Glutamatergic neuron (in vitro differentiated cells): Measurements from ENCODE around the gene ASB16. TPM values are rescaled to one million over a fixed set of nuclear protein-coding genes. Genes with fewer than 3 reads are reported as not detected.

ENCODE experiments used
- DNase-seq: peaks from one replicate; pipeline ENCODE4 v3.0.0; 2022
- H3K27ac Mint-ChIP-seq: one replicate; pipeline ENCODE4 v1.8.0; 2020; ENCODE audit warnings: mild to moderate bottlenecking, mixed read lengths, inconsistent platforms; ENCODE audit not compliant: unreplicated experiment
- H3K27me3 Mint-ChIP-seq: one replicate; pipeline ENCODE4 v1.8.0; 2020; ENCODE audit warnings: mild to moderate bottlenecking, moderate library complexity, mixed read lengths, inconsistent platforms; ENCODE audit not compliant: unreplicated experiment
- H3K36me3 Mint-ChIP-seq: one replicate; pipeline ENCODE4 v1.8.0; 2020; ENCODE audit warnings: mild to moderate bottlenecking, mixed read lengths, inconsistent platforms; ENCODE audit not compliant: unreplicated experiment
- H3K4me1 Mint-ChIP-seq: one replicate; pipeline ENCODE4 v1.8.0; 2020; ENCODE audit warnings: mild to moderate bottlenecking, low read depth, mixed read lengths, inconsistent platforms; ENCODE audit not compliant: unreplicated experiment
- H3K4me3 Mint-ChIP-seq: one replicate; pipeline ENCODE4 v1.8.0; 2020; ENCODE audit warnings: mild to moderate bottlenecking, mixed read lengths, inconsistent platforms; ENCODE audit not compliant: unreplicated experiment
- H3K9me3 Mint-ChIP-seq: one replicate; pipeline ENCODE4 v1.8.0; 2020; ENCODE audit warnings: mild to moderate bottlenecking, moderate library complexity, mixed read lengths, inconsistent platforms; ENCODE audit not compliant: unreplicated experiment
- CTCF ChIP-seq: fragments of 200-600 bp; sonication (generic); IDR thresholded peaks from one replicate; pipeline ENCODE4 v1.5.0; 2021; ENCODE audit not compliant: partially characterized antibody, unreplicated experiment
- total RNA-seq: library from RNA; stranded (reverse); fragmentation: NEBNext Ultra II Directional; extraction: Animal tissue kit (Norgen Biotek cat#: 25700); gene quantifications from one replicate; pipeline ENCODE4 v1.2.1, GENCODE V29; 2021; ENCODE audit not compliant: unreplicated experiment

Gene ASB16
- total RNA-seq, 1 donor from 2014 or later = not detected

- no peak overlapping the region for H3K4me3 Mint-ChIP-seq
- H3K4me1 Mint-ChIP-seq = peaks cover 19% of the 10 kb centered on the region
- H3K27ac Mint-ChIP-seq = no peak overlapping the region
- TF ChIP-seq CTCF = no peak
- H3K9me3 Mint-ChIP-seq = peaks cover 9% of the 10 kb centered on the region
- no peaks in the 10 kb centered on the region for H3K36me3 Mint-ChIP-seq
- peaks cover 13% of the 10 kb centered on the region for H3K27me3 Mint-ChIP-seq
- DNase-seq = no peak
Measured at GRCh38 chr17:44207743-44208142, 37.2 kb downstream of the ASB16 start.

GRCh38 chr17:44209786-44210341 lies 39.4 kb downstream of the ASB16 start:
- no peak for TF ChIP-seq CTCF
- Mint-ChIP-seq H3K9me3 (peaks cover 8% of the 10 kb centered on the region), H3K36me3 (no peaks in the 10 kb centered on the region), H3K27me3 (peaks cover 18% of the 10 kb centered on the region), H3K27ac (peak overlapping the region; percentile 28), H3K4me1 (peaks cover 14% of the 10 kb centered on the region), H3K4me3 (no peak overlapping the region)
- no peak for DNase-seq

GRCh38 chr17:44210342-44211192 lies 40.1 kb downstream of the ASB16 start:
- H3K9me3 Mint-ChIP-seq = peaks cover 8% of the 10 kb centered on the region
- H3K27ac Mint-ChIP-seq = peak overlapping the region; percentile 28

GRCh38 chr17:44211281-44212265 lies 41.1 kb downstream of the ASB16 start:
- Mint-ChIP-seq H3K27ac (no peak overlapping the region), H3K27me3 (peaks cover 14% of the 10 kb centered on the region), H3K36me3 (no peaks in the 10 kb centered on the region), H3K4me3 (peak overlapping the region; percentile 38), H3K9me3 (peaks cover 7% of the 10 kb centered on the region), H3K4me1 (peaks cover 15% of the 10 kb centered on the region)
- no peak for TF ChIP-seq CTCF
- no peak for DNase-seq

More at GRCh38 chr17:44210342-44211192, 40.1 kb downstream of the ASB16 start:
- Mint-ChIP-seq H3K36me3 (no peaks in the 10 kb centered on the region), H3K4me1 (peaks cover 14% of the 10 kb centered on the region), H3K27me3 (peaks cover 16% of the 10 kb centered on the region), H3K4me3 (no peak overlapping the region)
- DNase-seq = peak; percentile 93
- peak; percentile 99 for TF ChIP-seq CTCF
